K562 (cell line): Measurements from ENCODE around the gene ZNF451. TPM values are rescaled to one million over a fixed set of nuclear protein-coding genes. Genes with fewer than 3 reads are reported as not detected.

Experiments used
- ATAC-seq: fragments of 200-7000 bp; cut with Tn5 transposase; 3 replicates; pipeline ENCODE4 v1.9.1; 2020; ENCODE audit warnings: moderate library complexity
- BruUV-seq: library from RNA; stranded (reverse); fragments of 400-500 nt; replicated peaks from 2 replicates; lab custom pipeline; 2021; lab: Mats Ljungman, UMichigan
- CTCF ChIA-PET: fragments of 300-600 bp; formaldehyde crosslinking; extraction: SDS; loops from one replicate; lab custom pipeline; 2021; ENCODE audit warnings: low intra/inter-chr PET ratio; lab: Yijun Ruan, JAX
- POLR2A ChIA-PET: fragments of 300-600, 350-650 bp; sonication (Branson Sonifier 250); formaldehyde crosslinking; extraction: SDS; loops from one replicate; lab custom pipeline; 2021; ENCODE audit warnings: antibody characterized with exemption, inconsistent platforms; lab: Yijun Ruan, JAX
- DNase-seq, 4 experiments: peaks; one replicate each; pipeline versions ENCODE4 v3.0.0 to v3.0.0-alpha.2; 2011 to 2018; ENCODE audit warnings: low spot score in 3 of 4, mixed read lengths in 3 of 4; ENCODE audit errors: extremely low read depth in 1 of 4
- FAIRE-seq: peaks from 2 replicates; lab custom pipeline; 2011; peaks lifted over from hg19 to GRCh38; lab: Jason Lieb, UNC
- H2AFZ ChIP-seq: 2 replicates; pipeline ENCODE4 v1.6.0; 2011; ENCODE audit warnings: low read depth, low read length, control low read depth, inconsistent platforms
- H3K27ac ChIP-seq: fragments of 200-600 bp; 3 replicates; pipeline ENCODE4 v1.8.0; 2011; ENCODE audit warnings: low read depth, mild to moderate bottlenecking, control low read depth, inconsistent platforms, low read length, moderate library complexity, mixed read lengths; ENCODE audit errors: extremely low read depth
- H3K27me3 ChIP-seq, 2 experiments: fragments of 300-600 bp in 1 of 2; 2 replicates in 1 of 2; 3 replicates in 1 of 2; pipeline versions ENCODE4 v1.6.0 to v1.8.0; 2011; ENCODE audit warnings: inconsistent platforms in 2 of 2, low read length in 2 of 2, mild to moderate bottlenecking in 1 of 2, mixed read lengths in 1 of 2, moderate library complexity in 1 of 2; ENCODE audit not compliant: control insufficient read depth in 2 of 2, insufficient read depth in 2 of 2
- H3K36me3 ChIP-seq: fragments of 300-600 bp; 3 replicates; pipeline ENCODE4 v1.8.0; 2011; ENCODE audit warnings: mild to moderate bottlenecking, low read length, inconsistent platforms; ENCODE audit not compliant: control insufficient read depth, insufficient read depth
- H3K4me1 ChIP-seq, 2 experiments: fragments of 200-600 bp in 1 of 2; replicated peaks in 1 of 2; 2 replicates in 1 of 2; 3 replicates in 1 of 2; pipeline versions ENCODE4 v1.5.1 to v1.8.0; 2011; ENCODE audit warnings: inconsistent platforms in 2 of 2, low read length in 2 of 2, mild to moderate bottlenecking in 1 of 2, mixed read lengths in 1 of 2, moderate library complexity in 1 of 2; ENCODE audit not compliant: control insufficient read depth in 2 of 2, insufficient read depth in 2 of 2
- H3K4me2 ChIP-seq: 2 replicates; pipeline ENCODE4 v1.6.1; 2011; ENCODE audit warnings: low read length, control low read depth, inconsistent platforms, mixed read lengths; ENCODE audit not compliant: insufficient read depth
- H3K4me3 ChIP-seq: fragments of 200-600 bp; sonication (generic), shearing (Covaris generic); 2 replicates; pipeline ENCODE4 v1.5.1; 2016; ENCODE audit warnings: control low read depth, inconsistent platforms
- H3K79me2 ChIP-seq: fragments of 200-600 bp; 3 replicates; pipeline ENCODE4 v1.8.0; 2011; ENCODE audit warnings: low read length, inconsistent platforms; ENCODE audit not compliant: control insufficient read depth, insufficient read depth
- H3K9ac ChIP-seq, 2 experiments: 2 replicates each; pipeline versions ENCODE4 v1.6.0 to v1.6.1; 2011; ENCODE audit warnings: low read depth in 2 of 2, low read length in 2 of 2, control low read depth in 1 of 2, inconsistent platforms in 1 of 2, mild to moderate bottlenecking in 1 of 2, mixed read lengths in 1 of 2; ENCODE audit not compliant: insufficient read depth in 1 of 2
- H3K9me1 ChIP-seq: one replicate; pipeline ENCODE4 v1.6.0; 2011; ENCODE audit warnings: inconsistent platforms, mild to moderate bottlenecking, low read length, moderate library complexity; ENCODE audit not compliant: control insufficient read depth, insufficient read depth
- H3K9me3 ChIP-seq: replicated peaks from 2 replicates; pipeline ENCODE4 v1.5.1; 2011; ENCODE audit warnings: low read depth, low read length, inconsistent platforms; ENCODE audit not compliant: control insufficient read depth, insufficient read depth
- H4K20me1 ChIP-seq: replicated peaks from 2 replicates; pipeline ENCODE4 v1.6.1; 2011; ENCODE audit warnings: low read length, inconsistent platforms, mixed read lengths; ENCODE audit not compliant: control insufficient read depth, insufficient read depth
- MBD1 ChIP-seq: fragments of 250-450 bp; sonication (Bioruptor Pico); IDR thresholded peaks from 2 replicates; pipeline ENCODE4 v1.8.0; 2022; ENCODE audit warnings: inconsistent platforms
- WGBS: fragments of 100-300 bp; shearing (Covaris generic); methylation state at CpG from one replicate; pipeline ENCODE4 v1.1.6; 2016; ENCODE audit warnings: low coverage, mixed read lengths; ENCODE audit not compliant: insufficient coverage; ENCODE audit errors: missing lambda C conversion rate; 5-methylcytosine and 5-hydroxymethylcytosine counted together
- in situ Hi-C: fragments of 300-500 bp; cut with MboI; formaldehyde crosslinking; loops from 4 replicates; pipeline ENCODE4 v1.15.0; 2018; ENCODE audit warnings: inconsistent platforms, mixed read lengths
- intact Hi-C: fragments of 100-400 bp; cut with micrococcal nuclease; formaldehyde crosslinking; loops from 2 replicates; pipeline ENCODE4 v1.14.2; 2022
- polyA plus RNA-seq, 8 experiments: library from polyadenylated mRNA; depleted of rRNA in 4 of 8; stranded (reverse) in 5 of 8; unstranded in 3 of 8; fragments of >200 nt; fragmentation: Nextera tagmentation in 2 of 8; fragmentation: Illumina TruSeq in 1 of 8; extraction: Ambion mirVana in 2 of 8; extraction: Trizol in 1 of 8; gene quantifications; 2 replicates each; pipeline versions ENCODE4 v1.2.1 to v1.2.3, GENCODE V29; 2011 to 2014; ENCODE audit warnings: inconsistent platforms in 1 of 8, missing spikeins in 1 of 8
- total RNA-seq, 7 experiments: library from RNA; depleted of rRNA in 6 of 7; stranded (reverse); fragments of >200 nt in 6 of 7; fragmentation: Illumina TruSeq in 2 of 7; extraction: Trizol in 2 of 7; gene quantifications; 2 replicates each; pipeline versions ENCODE4 v1.2.1 to v1.2.3, GENCODE V29; 2011 to 2021; ENCODE audit warnings: low replicate concordance in 1 of 7
- TF ChIP-seq, protein P1 (sequence below): fragments of 450-650 bp; IDR thresholded peaks from 2 replicates; pipeline ENCODE4 v1.6.1; 2016; ENCODE audit warnings: mild to moderate bottlenecking
- TF ChIP-seq, protein P2 (sequence below), 2 experiments: fragments of 450-650 bp in 1 of 2; sonication (generic) in 1 of 2; formaldehyde crosslinking in 1 of 2; IDR thresholded peaks; 2 replicates each; pipeline versions ENCODE4 v1.7.1 to v1.9.0; 2016 to 2022; ENCODE audit warnings: inconsistent platforms in 1 of 2, mild to moderate bottlenecking in 1 of 2, missing genetic modification reagents in 1 of 2

ZNF451 gene
- total and polyA plus RNA-seq, 9 of the 15 experiments (the other 6 are each of a cell fraction or from before 2014, with no cell fraction given), result 16.1 to 74.3 (median 38.3) TPM

DNA sequence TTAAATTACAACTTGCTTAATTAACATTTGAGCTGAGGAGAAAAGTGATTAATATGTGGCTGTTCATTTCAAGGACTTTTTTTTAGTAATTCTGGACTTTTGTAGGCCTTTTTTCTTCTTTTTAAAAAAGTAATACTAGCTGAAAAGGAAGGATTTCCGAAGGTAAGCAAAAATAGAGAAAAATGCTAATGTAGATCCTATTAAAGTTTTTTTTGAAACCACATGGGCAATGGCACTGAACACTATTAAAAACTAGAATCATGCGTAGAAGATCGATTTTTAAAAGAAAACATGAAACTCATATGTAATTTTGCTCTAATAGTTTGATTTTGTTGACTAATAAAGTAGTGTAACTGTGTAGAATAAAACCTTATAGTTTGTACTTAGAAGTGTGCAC is 84.5 kb downstream of the ZNF451 start:
- Histone ChIP-seq H3K27ac (peak overlapping the region; percentile 98), H3K4me3 (peak overlapping the region; percentile 91), H3K4me2 (peak overlapping the region; percentile 95), H3K4me1 (peaks cover 7 to 19% of the 10 kb centered on the region in 2 experiments; a peak in 3 of 5 replicates), H3K79me2 (peaks cover 79% of the 10 kb centered on the region), H3K9me3 (no peaks in the 10 kb centered on the region), H4K20me1 (peaks cover 5% of the 10 kb centered on the region; the same call in 1 of the 2 replicates), H3K9me1 (no peaks in the 10 kb centered on the region), H3K9ac (peak overlapping the region; percentile 15 to 96; a peak in 3 of 4 replicates), H2AFZ (peak overlapping the region; percentile 67), H3K36me3 (peaks cover 65% of the 10 kb centered on the region; the same call in 2 of the 3 replicates), H3K27me3 (no peaks in the 10 kb centered on the region)
- BruUV-seq, result no TSS peak
- 0% methylated on average over 3 of the region's 3 CpGs for WGBS
- FAIRE-seq, result no peak
- DNase-seq, result no peak
- ChIA-PET POLR2A (interaction anchor here (0.6 to 1.0 kb wide), 4 partner anchors 8 to 143 kb away, joined by 3 to 4 read pairs (median 3); partner anchors contain the start of genes PRIM2 and ZNF451), CTCF (no interaction called here)
- no peak for ATAC-seq
- intact Hi-C loops, result loop anchor here (5.0 kb wide), 4 partner anchors 82 to 272 kb away; partner anchors contain the start of genes KIAA1586 and ZNF451
- in situ Hi-C loops, result no loop called here
- TF ChIP-seq, protein P1, sequence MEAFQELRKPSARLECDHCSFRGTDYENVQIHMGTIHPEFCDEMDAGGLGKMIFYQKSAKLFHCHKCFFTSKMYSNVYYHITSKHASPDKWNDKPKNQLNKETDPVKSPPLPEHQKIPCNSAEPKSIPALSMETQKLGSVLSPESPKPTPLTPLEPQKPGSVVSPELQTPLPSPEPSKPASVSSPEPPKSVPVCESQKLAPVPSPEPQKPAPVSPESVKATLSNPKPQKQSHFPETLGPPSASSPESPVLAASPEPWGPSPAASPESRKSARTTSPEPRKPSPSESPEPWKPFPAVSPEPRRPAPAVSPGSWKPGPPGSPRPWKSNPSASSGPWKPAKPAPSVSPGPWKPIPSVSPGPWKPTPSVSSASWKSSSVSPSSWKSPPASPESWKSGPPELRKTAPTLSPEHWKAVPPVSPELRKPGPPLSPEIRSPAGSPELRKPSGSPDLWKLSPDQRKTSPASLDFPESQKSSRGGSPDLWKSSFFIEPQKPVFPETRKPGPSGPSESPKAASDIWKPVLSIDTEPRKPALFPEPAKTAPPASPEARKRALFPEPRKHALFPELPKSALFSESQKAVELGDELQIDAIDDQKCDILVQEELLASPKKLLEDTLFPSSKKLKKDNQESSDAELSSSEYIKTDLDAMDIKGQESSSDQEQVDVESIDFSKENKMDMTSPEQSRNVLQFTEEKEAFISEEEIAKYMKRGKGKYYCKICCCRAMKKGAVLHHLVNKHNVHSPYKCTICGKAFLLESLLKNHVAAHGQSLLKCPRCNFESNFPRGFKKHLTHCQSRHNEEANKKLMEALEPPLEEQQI, result no peak
- TF ChIP-seq MBD1 (CRISPR knock-in tag), result 0 out of 2 replicates have a peak, but pooled peaks have one; percentile 19
- TF ChIP-seq, protein P2, sequence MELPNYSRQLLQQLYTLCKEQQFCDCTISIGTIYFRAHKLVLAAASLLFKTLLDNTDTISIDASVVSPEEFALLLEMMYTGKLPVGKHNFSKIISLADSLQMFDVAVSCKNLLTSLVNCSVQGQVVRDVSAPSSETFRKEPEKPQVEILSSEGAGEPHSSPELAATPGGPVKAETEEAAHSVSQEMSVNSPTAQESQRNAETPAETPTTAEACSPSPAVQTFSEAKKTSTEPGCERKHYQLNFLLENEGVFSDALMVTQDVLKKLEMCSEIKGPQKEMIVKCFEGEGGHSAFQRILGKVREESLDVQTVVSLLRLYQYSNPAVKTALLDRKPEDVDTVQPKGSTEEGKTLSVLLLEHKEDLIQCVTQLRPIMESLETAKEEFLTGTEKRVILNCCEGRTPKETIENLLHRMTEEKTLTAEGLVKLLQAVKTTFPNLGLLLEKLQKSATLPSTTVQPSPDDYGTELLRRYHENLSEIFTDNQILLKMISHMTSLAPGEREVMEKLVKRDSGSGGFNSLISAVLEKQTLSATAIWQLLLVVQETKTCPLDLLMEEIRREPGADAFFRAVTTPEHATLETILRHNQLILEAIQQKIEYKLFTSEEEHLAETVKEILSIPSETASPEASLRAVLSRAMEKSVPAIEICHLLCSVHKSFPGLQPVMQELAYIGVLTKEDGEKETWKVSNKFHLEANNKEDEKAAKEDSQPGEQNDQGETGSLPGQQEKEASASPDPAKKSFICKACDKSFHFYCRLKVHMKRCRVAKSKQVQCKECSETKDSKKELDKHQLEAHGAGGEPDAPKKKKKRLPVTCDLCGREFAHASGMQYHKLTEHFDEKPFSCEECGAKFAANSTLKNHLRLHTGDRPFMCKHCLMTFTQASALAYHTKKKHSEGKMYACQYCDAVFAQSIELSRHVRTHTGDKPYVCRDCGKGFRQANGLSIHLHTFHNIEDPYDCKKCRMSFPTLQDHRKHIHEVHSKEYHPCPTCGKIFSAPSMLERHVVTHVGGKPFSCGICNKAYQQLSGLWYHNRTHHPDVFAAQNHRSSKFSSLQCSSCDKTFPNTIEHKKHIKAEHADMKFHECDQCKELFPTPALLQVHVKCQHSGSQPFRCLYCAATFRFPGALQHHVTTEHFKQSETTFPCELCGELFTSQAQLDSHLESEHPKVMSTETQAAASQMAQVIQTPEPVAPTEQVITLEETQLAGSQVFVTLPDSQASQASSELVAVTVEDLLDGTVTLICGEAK (IDR thresholded peaks at IDR 0.05), result peak; percentile 83
- TF ChIP-seq, protein P2 (CRISPR knock-in tag; IDR thresholded peaks at IDR 0.05), result no peak
